Measurements from ENCODE around the gene DHRS3.
"Not testable (repeated sequence)": the region's sequence is repeated elsewhere in the genome, so short reads cannot be mapped to it uniquely, and the experiment has no call there.

Gene DHRS3

GRCh38 chr1:12573015-12573825 is 44.8 kb downstream of the DHRS3 start:
- no peak for DNase-seq

GRCh38 chr1:12572522-12572921 is 45.5 kb downstream of the DHRS3 start:
- no peak for DNase-seq

GRCh38 chr1:12570291-12570690 is 47.7 kb downstream of the DHRS3 start:
- no peak for DNase-seq

- DNase-seq: no peak
Measured at GRCh38 chr1:12568009-12568767, 49.8 kb downstream of the DHRS3 start.

- no peak for DNase-seq
Measured at GRCh38 chr1:12567288-12567819, 50.7 kb downstream of the DHRS3 start.

- no peak for DNase-seq
Measured at GRCh38 chr1:12566484-12567287, 51.3 kb downstream of the DHRS3 start.

GRCh38 chr1:12565966-12566352 is 52.1 kb downstream of the DHRS3 start:
- DNase-seq: no peak

GRCh38 chr1:12565094-12565965 is 52.7 kb downstream of the DHRS3 start:
- no peak for DNase-seq

GRCh38 chr1:12564251-12564650 is 53.8 kb downstream of the DHRS3 start:
- not testable (repeated sequence) for DNase-seq

- no peak for DNase-seq
Measured at GRCh38 chr1:12562955-12563576, 54.9 kb downstream of the DHRS3 start.

- no peak for DNase-seq
Measured at GRCh38 chr1:12561121-12561520, 56.9 kb downstream of the DHRS3 start.

GRCh38 chr1:12556957-12557935 is 60.8 kb downstream of the DHRS3 start:
- no peak for DNase-seq

GRCh38 chr1:12556368-12556930 is 61.6 kb downstream of the DHRS3 start:
- peak; percentile 85 for DNase-seq

- no peak for DNase-seq
Measured at GRCh38 chr1:12555411-12556367, 62.3 kb downstream of the DHRS3 start.

GRCh38 chr1:12554521-12555305 is 63.3 kb downstream of the DHRS3 start:
- no peak for DNase-seq

GRCh38 chr1:12553963-12554362 is 64.0 kb downstream of the DHRS3 start:
- no peak for DNase-seq

GRCh38 chr1:12552951-12553921 is 64.8 kb downstream of the DHRS3 start:
- DNase-seq: no peak
